HepG2 (cell line): ENCODE results near the gene PDCL3. TPM values are rescaled to one million over a fixed set of nuclear protein-coding genes. Genes with fewer than 3 reads are reported as not detected.

ENCODE experiments used
- AGO1 ChIP-seq: fragments of 200-400 bp; formaldehyde crosslinking; IDR thresholded peaks from 2 replicates; pipeline ENCODE4 v1.6.1; 2017; ENCODE audit warnings: mild to moderate bottlenecking, low read depth, low read length, moderate library complexity; ENCODE audit not compliant: poor library complexity, severe bottlenecking
- ARID5B ChIP-seq: IDR thresholded peaks from 2 replicates; pipeline ENCODE4 v1.4.0; 2020; ENCODE audit warnings: mild to moderate bottlenecking, missing genetic modification reagents
- ARNT2 ChIP-seq: sonication (generic); formaldehyde crosslinking; IDR thresholded peaks from 2 replicates; pipeline ENCODE4 v1.8.0; 2022; ENCODE audit warnings: mild to moderate bottlenecking, low read depth, missing genetic modification reagents, moderate library complexity
- DMAP1 ChIP-seq: IDR thresholded peaks from 2 replicates; pipeline ENCODE4 v1.6.1; 2016
- FOXC1 ChIP-seq: sonication (generic); formaldehyde crosslinking; IDR thresholded peaks from 2 replicates; pipeline ENCODE4 v1.8.0; 2022; ENCODE audit warnings: mild to moderate bottlenecking, missing genetic modification reagents, borderline replicate concordance
- KDM4B ChIP-seq: sonication (generic); formaldehyde crosslinking; IDR thresholded peaks from 2 replicates; pipeline ENCODE4 v1.4.0; 2020; ENCODE audit warnings: missing genetic modification reagents
- MEIS2 ChIP-seq: sonication (generic); formaldehyde crosslinking; IDR thresholded peaks from 2 replicates; pipeline ENCODE4 v1.9.0; 2021; ENCODE audit warnings: mild to moderate bottlenecking, missing genetic modification reagents
- MXI1 ChIP-seq: IDR thresholded peaks from 3 replicates; pipeline ENCODE4 v1.6.1; 2012; ENCODE audit warnings: low read depth, low read length, inconsistent platforms, borderline replicate concordance
- MYC ChIP-seq: sonication (generic); formaldehyde crosslinking; IDR thresholded peaks from 2 replicates; pipeline ENCODE4 v1.9.0; 2021; ENCODE audit warnings: missing genetic modification reagents, borderline replicate concordance
- SMC3 ChIP-seq: IDR thresholded peaks from 2 replicates; pipeline ENCODE4 v1.6.1; 2011; ENCODE audit warnings: low read length, improper control_type of control experiment
- TEAD3 ChIP-seq: optimal IDR thresholded peaks from 2 replicates; pipeline ENCODE3; 2016; ENCODE audit warnings: borderline replicate concordance
- YY1 ChIP-seq: IDR thresholded peaks from 2 replicates; pipeline ENCODE4 v1.6.1; 2011; ENCODE audit warnings: low read length, low read depth, moderate library complexity, mild to moderate bottlenecking; ENCODE audit not compliant: insufficient read depth, insufficient replicate concordance
- ZNF510 ChIP-seq: sonication (generic); formaldehyde crosslinking; IDR thresholded peaks from 2 replicates; pipeline ENCODE4 v1.4.0; 2020; ENCODE audit warnings: low read depth, mild to moderate bottlenecking, missing genetic modification reagents
- ZNF737 ChIP-seq: sonication (generic); formaldehyde crosslinking; IDR thresholded peaks from 2 replicates; pipeline ENCODE4 v1.5.0; 2020; ENCODE audit warnings: missing genetic modification reagents, mild to moderate bottlenecking, borderline replicate concordance
- polyA plus RNA-seq, 8 experiments: library from polyadenylated mRNA; depleted of rRNA in 3 of 8; stranded (reverse) in 7 of 8; unstranded in 1 of 8; fragments of >200 nt; fragmentation: Illumina TruSeq in 4 of 8; extraction: Trizol in 4 of 8; gene quantifications; 2 replicates each; pipeline versions ENCODE4 v1.2.1 to v1.2.3, GENCODE V29; 2011 to 2016; ENCODE audit warnings: low read depth in 4 of 8, missing spikeins in 1 of 8, mixed read lengths in 1 of 8; ENCODE audit not compliant: insufficient read depth in 1 of 8
- total RNA-seq, 5 experiments: library from RNA; depleted of rRNA; stranded (reverse); fragments of >200 nt; fragmentation: Illumina TruSeq; extraction: Trizol; gene quantifications; 2 replicates each; pipeline ENCODE4 v1.2.3, GENCODE V29; 2016; ENCODE audit warnings: low read depth in 1 of 5
- TF ChIP-seq, protein P1 (sequence below): sonication (generic); formaldehyde crosslinking; IDR thresholded peaks from 2 replicates; pipeline ENCODE4 v1.5.0; 2020; ENCODE audit warnings: missing genetic modification reagents
- TF ChIP-seq, protein P2 (sequence below): sonication (generic); formaldehyde crosslinking; IDR thresholded peaks from 2 replicates; pipeline ENCODE4 v1.5.1; 2020; ENCODE audit warnings: mild to moderate bottlenecking, missing genetic modification reagents, moderate library complexity
- TF ChIP-seq, protein P3 (sequence below): IDR thresholded peaks from 2 replicates; pipeline ENCODE4 v1.6.1; 2016; ENCODE audit warnings: low read depth, control low read depth

Gene PDCL3
- total and polyA plus RNA-seq, 2 of the 13 experiments (the other 11 are each of a cell fraction or from before 2014, with no cell fraction given): 14.4 to 24.4 TPM

- TF ChIP-seq YY1 (peak; percentile 28), SMC3 (peak; percentile 69), MXI1 (peak; percentile 10; the same call in 1 of the 3 replicates), ZNF510 (no peak), ARID5B (CRISPR knock-in tag) (peak; percentile 4; the same call in 1 of the 2 replicates), KDM4B (CRISPR knock-in tag) (no peak), MEIS2 (CRISPR knock-in tag) (0 out of 2 replicates have a peak, but pooled peaks have one; percentile 22), FOXC1 (CRISPR knock-in tag) (0 out of 2 replicates have a peak, but pooled peaks have one; percentile 50), ZNF737 (peak; percentile 31; the same call in 1 of the 2 replicates), TEAD3 (CRISPR knock-in tag) (peak; percentile 41), ARNT2 (peak; percentile 50; the same call in 1 of the 2 replicates), AGO1 (no peak), DMAP1 (CRISPR knock-in tag) (no peak), MYC (CRISPR knock-in tag) (peak; percentile 39; the same call in 1 of the 2 replicates)
- TF ChIP-seq, protein P1, sequence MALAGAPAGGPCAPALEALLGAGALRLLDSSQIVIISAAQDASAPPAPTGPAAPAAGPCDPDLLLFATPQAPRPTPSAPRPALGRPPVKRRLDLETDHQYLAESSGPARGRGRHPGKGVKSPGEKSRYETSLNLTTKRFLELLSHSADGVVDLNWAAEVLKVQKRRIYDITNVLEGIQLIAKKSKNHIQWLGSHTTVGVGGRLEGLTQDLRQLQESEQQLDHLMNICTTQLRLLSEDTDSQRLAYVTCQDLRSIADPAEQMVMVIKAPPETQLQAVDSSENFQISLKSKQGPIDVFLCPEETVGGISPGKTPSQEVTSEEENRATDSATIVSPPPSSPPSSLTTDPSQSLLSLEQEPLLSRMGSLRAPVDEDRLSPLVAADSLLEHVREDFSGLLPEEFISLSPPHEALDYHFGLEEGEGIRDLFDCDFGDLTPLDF (CRISPR knock-in tag): no peak
- TF ChIP-seq, protein P2, sequence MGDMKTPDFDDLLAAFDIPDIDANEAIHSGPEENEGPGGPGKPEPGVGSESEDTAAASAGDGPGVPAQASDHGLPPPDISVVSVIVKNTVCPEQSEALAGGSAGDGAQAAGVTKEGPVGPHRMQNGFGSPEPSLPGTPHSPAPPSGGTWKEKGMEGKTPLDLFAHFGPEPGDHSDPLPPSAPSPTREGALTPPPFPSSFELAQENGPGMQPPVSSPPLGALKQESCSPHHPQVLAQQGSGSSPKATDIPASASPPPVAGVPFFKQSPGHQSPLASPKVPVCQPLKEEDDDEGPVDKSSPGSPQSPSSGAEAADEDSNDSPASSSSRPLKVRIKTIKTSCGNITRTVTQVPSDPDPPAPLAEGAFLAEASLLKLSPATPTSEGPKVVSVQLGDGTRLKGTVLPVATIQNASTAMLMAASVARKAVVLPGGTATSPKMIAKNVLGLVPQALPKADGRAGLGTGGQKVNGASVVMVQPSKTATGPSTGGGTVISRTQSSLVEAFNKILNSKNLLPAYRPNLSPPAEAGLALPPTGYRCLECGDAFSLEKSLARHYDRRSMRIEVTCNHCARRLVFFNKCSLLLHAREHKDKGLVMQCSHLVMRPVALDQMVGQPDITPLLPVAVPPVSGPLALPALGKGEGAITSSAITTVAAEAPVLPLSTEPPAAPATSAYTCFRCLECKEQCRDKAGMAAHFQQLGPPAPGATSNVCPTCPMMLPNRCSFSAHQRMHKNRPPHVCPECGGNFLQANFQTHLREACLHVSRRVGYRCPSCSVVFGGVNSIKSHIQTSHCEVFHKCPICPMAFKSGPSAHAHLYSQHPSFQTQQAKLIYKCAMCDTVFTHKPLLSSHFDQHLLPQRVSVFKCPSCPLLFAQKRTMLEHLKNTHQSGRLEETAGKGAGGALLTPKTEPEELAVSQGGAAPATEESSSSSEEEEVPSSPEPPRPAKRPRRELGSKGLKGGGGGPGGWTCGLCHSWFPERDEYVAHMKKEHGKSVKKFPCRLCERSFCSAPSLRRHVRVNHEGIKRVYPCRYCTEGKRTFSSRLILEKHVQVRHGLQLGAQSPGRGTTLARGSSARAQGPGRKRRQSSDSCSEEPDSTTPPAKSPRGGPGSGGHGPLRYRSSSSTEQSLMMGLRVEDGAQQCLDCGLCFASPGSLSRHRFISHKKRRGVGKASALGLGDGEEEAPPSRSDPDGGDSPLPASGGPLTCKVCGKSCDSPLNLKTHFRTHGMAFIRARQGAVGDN (CRISPR knock-in tag): peak; percentile 19; the same call in 1 of the 2 replicates
- TF ChIP-seq, protein P3, sequence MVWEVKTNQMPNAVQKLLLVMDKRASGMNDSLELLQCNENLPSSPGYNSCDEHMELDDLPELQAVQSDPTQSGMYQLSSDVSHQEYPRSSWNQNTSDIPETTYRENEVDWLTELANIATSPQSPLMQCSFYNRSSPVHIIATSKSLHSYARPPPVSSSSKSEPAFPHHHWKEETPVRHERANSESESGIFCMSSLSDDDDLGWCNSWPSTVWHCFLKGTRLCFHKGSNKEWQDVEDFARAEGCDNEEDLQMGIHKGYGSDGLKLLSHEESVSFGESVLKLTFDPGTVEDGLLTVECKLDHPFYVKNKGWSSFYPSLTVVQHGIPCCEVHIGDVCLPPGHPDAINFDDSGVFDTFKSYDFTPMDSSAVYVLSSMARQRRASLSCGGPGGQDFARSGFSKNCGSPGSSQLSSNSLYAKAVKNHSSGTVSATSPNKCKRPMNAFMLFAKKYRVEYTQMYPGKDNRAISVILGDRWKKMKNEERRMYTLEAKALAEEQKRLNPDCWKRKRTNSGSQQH (CRISPR knock-in tag): peak; percentile 75; the same call in 1 of the 2 replicates
These were observed 44.0 kb downstream of the PDCL3 start (continued) for GRCh38 chr2:100606726-100607343.
